HEK293 (cell line): Measurements from ENCODE around the gene ACAA2.

ENCODE experiments used
- CTCF ChIA-PET: fragments of 350-600 bp; formaldehyde crosslinking; extraction: SDS; loops from one replicate; lab custom pipeline; 2021; ENCODE audit warnings: antibody characterized with exemption; lab: Yijun Ruan, JAX
- POLR2A ChIA-PET: fragments of 300-600 bp; formaldehyde crosslinking; extraction: SDS; loops from one replicate; lab custom pipeline; 2020; ENCODE audit warnings: antibody characterized with exemption, inconsistent platforms; lab: Yijun Ruan, JAX
- H3K27ac ChIP-seq: fragments of 200-500 bp; sonication (Bioruptor generic); 2 replicates; pipeline ENCODE4 v1.5.1; 2014; ENCODE audit warnings: low read depth, low read length, control low read depth, inconsistent platforms; ENCODE audit errors: extremely low read depth
- H3K36me3 ChIP-seq, 2 experiments: fragments of 200-500 bp in 1 of 2; sonication (Bioruptor generic) in 1 of 2; 1 replicate in 1 of 2; 2 replicates in 1 of 2; pipeline ENCODE4 v1.5.1; 2014 to 2017; ENCODE audit warnings: inconsistent platforms in 2 of 2, low read length in 2 of 2; ENCODE audit not compliant: control insufficient read depth in 2 of 2, insufficient read depth in 1 of 2
- H3K4me1 ChIP-seq: fragments of 200-500 bp; sonication (Bioruptor generic); 2 replicates; pipeline ENCODE4 v1.5.1; 2014; ENCODE audit warnings: mild to moderate bottlenecking, low read length, inconsistent platforms; ENCODE audit not compliant: control insufficient read depth, insufficient read depth
- H3K4me3 ChIP-seq: 2 replicates; pipeline ENCODE4 v1.5.1; 2011; ENCODE audit warnings: low read depth, mild to moderate bottlenecking, control low read depth, low read length, moderate library complexity
- H3K9me3 ChIP-seq: fragments of 200-500 bp; sonication (Bioruptor generic); 2 replicates; pipeline ENCODE4 v1.5.1; 2014; ENCODE audit warnings: low read depth, low read length, inconsistent platforms; ENCODE audit not compliant: control insufficient read depth, insufficient read depth
- KLF10 ChIP-seq: fragments of 450-650 bp; IDR thresholded peaks from 2 replicates; pipeline ENCODE4 v1.5.1; 2018; ENCODE audit warnings: missing biosample characterization, mild to moderate bottlenecking, missing genetic modification characterization
- PRDM1 ChIP-seq: fragments of 450-650 bp; formaldehyde crosslinking; IDR thresholded peaks from 2 replicates; pipeline ENCODE4; 2016; ENCODE audit warnings: missing biosample characterization, missing genetic modification characterization
- SP7 ChIP-seq: fragments of 450-650 bp; formaldehyde crosslinking; IDR thresholded peaks from 2 replicates; pipeline ENCODE4 v1.5.1; 2016; ENCODE audit warnings: missing biosample characterization, missing genetic modification characterization
- ZBTB10 ChIP-seq: fragments of 450-650 bp; formaldehyde crosslinking; IDR thresholded peaks from 2 replicates; pipeline ENCODE4 v1.5.1; 2016; ENCODE audit warnings: missing biosample characterization, missing genetic modification characterization
- ZNF133 ChIP-seq: fragments of 450-650 bp; formaldehyde crosslinking; IDR thresholded peaks from 2 replicates; pipeline ENCODE4 v1.5.1; 2016; ENCODE audit warnings: missing biosample characterization, missing genetic modification characterization
- ZNF175 ChIP-seq: fragments of 450-650 bp; formaldehyde crosslinking; IDR thresholded peaks from 2 replicates; pipeline ENCODE4 v1.5.1; 2016; ENCODE audit warnings: missing biosample characterization, missing genetic modification characterization
- ZNF280D ChIP-seq: fragments of 450-650 bp; formaldehyde crosslinking; IDR thresholded peaks from 2 replicates; pipeline ENCODE4 v1.5.1; 2016; ENCODE audit warnings: missing biosample characterization, missing genetic modification characterization
- ZNF341 ChIP-seq: fragments of 450-650 bp; formaldehyde crosslinking; IDR thresholded peaks from 2 replicates; pipeline ENCODE4; 2016; ENCODE audit warnings: low read depth, missing biosample characterization, missing genetic modification characterization
- ZNF366 ChIP-seq: fragments of 450-650 bp; formaldehyde crosslinking; conservative IDR thresholded peaks from 2 replicates; pipeline ENCODE4 v1.5.1; 2016; ENCODE audit warnings: missing biosample characterization, missing genetic modification characterization
- ZNF398 ChIP-seq: fragments of 450-650 bp; formaldehyde crosslinking; IDR thresholded peaks from 2 replicates; pipeline ENCODE4 v1.5.1; 2017; ENCODE audit warnings: missing biosample characterization, missing genetic modification characterization
- ZNF548 ChIP-seq: fragments of 450-650 bp; formaldehyde crosslinking; IDR thresholded peaks from 2 replicates; pipeline ENCODE4 v1.5.1; 2016; ENCODE audit warnings: missing biosample characterization, missing genetic modification characterization
- ZNF558 ChIP-seq: fragments of 450-650 bp; formaldehyde crosslinking; IDR thresholded peaks from 2 replicates; pipeline ENCODE4 v1.5.1; 2016; ENCODE audit warnings: missing biosample characterization, missing genetic modification characterization
- ZNF660 ChIP-seq: fragments of 450-650 bp; IDR thresholded peaks from 2 replicates; pipeline ENCODE4 v1.5.1; 2018; ENCODE audit warnings: missing biosample characterization, mild to moderate bottlenecking, missing genetic modification characterization
- ZNF692 ChIP-seq: fragments of 450-650 bp; formaldehyde crosslinking; IDR thresholded peaks from 2 replicates; pipeline ENCODE4 v1.5.1; 2016; ENCODE audit warnings: missing biosample characterization, missing genetic modification characterization
- ZNF843 ChIP-seq: fragments of 450-650 bp; formaldehyde crosslinking; IDR thresholded peaks from 2 replicates; pipeline ENCODE4 v1.5.1; 2016; ENCODE audit warnings: missing biosample characterization, missing genetic modification characterization
- ZSCAN4 ChIP-seq: fragments of 450-650 bp; formaldehyde crosslinking; IDR thresholded peaks from 2 replicates; pipeline ENCODE4 v1.5.1; 2017; ENCODE audit warnings: missing biosample characterization, missing genetic modification characterization

The ACAA2 gene

GRCh38 chr18:49752095-49752457 lies 61.3 kb downstream of the ACAA2 start:
- Histone ChIP-seq H3K36me3 (no peaks in the 10 kb centered on the region), H3K4me1 (no peaks in the 10 kb centered on the region), H3K4me3 (no peak overlapping the region), H3K9me3 (no peaks in the 10 kb centered on the region), H3K27ac (no peak overlapping the region)
- ChIA-PET CTCF (no interaction called here), POLR2A (interaction anchor here (0.5 kb wide), 1 partner anchor 293 kb away, joined by 3 read pairs; no protein-coding TSS in a partner anchor)
- TF ChIP-seq ZNF548 (tag by site-specific recombination) (no peak), ZNF843 (tag by site-specific recombination) (no peak), ZNF660 (tag by site-specific recombination) (no peak), ZNF341 (tag by site-specific recombination) (no peak), ZNF398 (no peak), SP7 (tag by site-specific recombination) (no peak), ZBTB10 (tag by site-specific recombination) (no peak), ZNF175 (tag by site-specific recombination) (no peak)

- ChIA-PET POLR2A (interaction anchor here (0.5 kb wide), 1 partner anchor 292 kb away, joined by 3 read pairs; no protein-coding TSS in a partner anchor), CTCF (interaction anchor here (1.2 kb wide), 1 partner anchor 107 kb away, joined by 3 read pairs; no protein-coding TSS in a partner anchor)
- Histone ChIP-seq H3K9me3 (no peaks in the 10 kb centered on the region), H3K36me3 (no peaks in the 10 kb centered on the region), H3K4me1 (no peaks in the 10 kb centered on the region), H3K27ac (no peak overlapping the region), H3K4me3 (no peak overlapping the region)
- TF ChIP-seq ZNF366 (tag by site-specific recombination) (no peak), ZNF558 (tag by site-specific recombination) (no peak), KLF10 (tag by site-specific recombination) (no peak), ZNF133 (no peak), PRDM1 (tag by site-specific recombination) (no peak), ZNF280D (tag by site-specific recombination) (no peak), ZNF692 (tag by site-specific recombination) (no peak), ZSCAN4 (tag by site-specific recombination) (peak; percentile 85)
These were observed 61.8 kb downstream of the ACAA2 start for GRCh38 chr18:49751427-49752094.
